ENCODE measurements around the gene FSCB.

GRCh38 chr14:44505588-44505987 lies 1.5 kb downstream of the FSCB start:
- TF ChIP-seq, protein P1, sequence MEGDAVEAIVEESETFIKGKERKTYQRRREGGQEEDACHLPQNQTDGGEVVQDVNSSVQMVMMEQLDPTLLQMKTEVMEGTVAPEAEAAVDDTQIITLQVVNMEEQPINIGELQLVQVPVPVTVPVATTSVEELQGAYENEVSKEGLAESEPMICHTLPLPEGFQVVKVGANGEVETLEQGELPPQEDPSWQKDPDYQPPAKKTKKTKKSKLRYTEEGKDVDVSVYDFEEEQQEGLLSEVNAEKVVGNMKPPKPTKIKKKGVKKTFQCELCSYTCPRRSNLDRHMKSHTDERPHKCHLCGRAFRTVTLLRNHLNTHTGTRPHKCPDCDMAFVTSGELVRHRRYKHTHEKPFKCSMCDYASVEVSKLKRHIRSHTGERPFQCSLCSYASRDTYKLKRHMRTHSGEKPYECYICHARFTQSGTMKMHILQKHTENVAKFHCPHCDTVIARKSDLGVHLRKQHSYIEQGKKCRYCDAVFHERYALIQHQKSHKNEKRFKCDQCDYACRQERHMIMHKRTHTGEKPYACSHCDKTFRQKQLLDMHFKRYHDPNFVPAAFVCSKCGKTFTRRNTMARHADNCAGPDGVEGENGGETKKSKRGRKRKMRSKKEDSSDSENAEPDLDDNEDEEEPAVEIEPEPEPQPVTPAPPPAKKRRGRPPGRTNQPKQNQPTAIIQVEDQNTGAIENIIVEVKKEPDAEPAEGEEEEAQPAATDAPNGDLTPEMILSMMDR (conservative IDR thresholded peaks at IDR 0.05; ENCODE audit: low read depth, low read length): peak; percentile 27; the same call in 1 of the 2 replicates
- TF ChIP-seq EZH2 (IDR thresholded peaks at IDR 0.05; ENCODE audit: low read length, unreplicated experiment) (no peak), EZH2phosphoT487 (IDR thresholded peaks at IDR 0.05; ENCODE audit: borderline replicate concordance, low read length) (no peak)
